ENCODE results near the gene HOXA1. TPM values are rescaled to one million over a fixed set of nuclear protein-coding genes. Genes with fewer than 3 reads are reported as not detected.

HOXA1 gene
- total RNA-seq, 3 donors from 2014 or later: 0.33 to 0.80 (median 0.44) TPM

DNA sequence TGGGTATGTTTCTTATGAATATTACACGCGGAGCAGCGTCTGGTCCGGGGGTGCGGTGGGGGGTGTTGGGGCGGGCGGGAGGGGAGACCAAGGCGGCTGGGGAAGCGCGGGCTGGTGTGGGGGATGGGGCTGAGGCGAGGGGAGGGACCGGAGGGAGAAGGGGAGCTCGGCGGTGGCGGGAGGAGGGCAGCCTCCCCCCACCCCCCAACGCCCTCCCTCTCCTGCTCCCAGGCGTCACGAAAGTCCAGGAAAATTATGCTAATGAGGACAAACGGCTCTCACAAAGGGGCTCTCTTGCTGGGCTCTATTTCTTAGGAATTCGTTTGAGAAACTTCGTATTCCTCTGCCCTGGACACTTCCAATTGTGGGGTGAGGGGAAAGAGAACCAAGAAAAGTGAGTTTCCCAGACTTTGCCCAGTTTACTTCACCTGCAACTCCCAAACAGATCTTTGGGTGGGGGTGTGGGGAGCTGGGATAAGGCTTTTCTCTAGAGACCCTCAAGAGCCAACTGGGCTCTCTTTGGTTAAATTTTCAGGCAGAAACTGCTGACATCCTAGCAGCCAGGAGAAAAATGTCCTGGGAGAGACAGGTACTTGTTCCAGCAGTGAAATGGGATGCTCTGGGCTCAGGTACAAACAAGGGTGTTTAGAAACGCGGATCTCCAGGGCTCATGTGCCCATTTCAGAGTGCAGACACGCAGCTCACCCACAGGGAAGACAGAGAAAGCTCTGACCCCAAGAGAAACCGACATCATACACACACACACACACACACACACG, 18.4 kb upstream of the HOXA1 start:
- intact Hi-C loops (cut with DNase I; ENCODE audit: low total_unique reads): no loop called here
- Histone ChIP-seq H3K4me3 (peak overlapping the region; percentile 54 to 90 (median 73)), H3K27me3 (no peaks in the 10 kb centered on the region), H3K4me1 (peaks cover 0 to 3% of the 10 kb centered on the region in 2 donors), H3K27ac (peak overlapping the region; percentile 98 to 100), H3K9me3 (no peaks in the 10 kb centered on the region), H3K36me3 (no peaks in the 10 kb centered on the region)
- TF ChIP-seq, protein P1, sequence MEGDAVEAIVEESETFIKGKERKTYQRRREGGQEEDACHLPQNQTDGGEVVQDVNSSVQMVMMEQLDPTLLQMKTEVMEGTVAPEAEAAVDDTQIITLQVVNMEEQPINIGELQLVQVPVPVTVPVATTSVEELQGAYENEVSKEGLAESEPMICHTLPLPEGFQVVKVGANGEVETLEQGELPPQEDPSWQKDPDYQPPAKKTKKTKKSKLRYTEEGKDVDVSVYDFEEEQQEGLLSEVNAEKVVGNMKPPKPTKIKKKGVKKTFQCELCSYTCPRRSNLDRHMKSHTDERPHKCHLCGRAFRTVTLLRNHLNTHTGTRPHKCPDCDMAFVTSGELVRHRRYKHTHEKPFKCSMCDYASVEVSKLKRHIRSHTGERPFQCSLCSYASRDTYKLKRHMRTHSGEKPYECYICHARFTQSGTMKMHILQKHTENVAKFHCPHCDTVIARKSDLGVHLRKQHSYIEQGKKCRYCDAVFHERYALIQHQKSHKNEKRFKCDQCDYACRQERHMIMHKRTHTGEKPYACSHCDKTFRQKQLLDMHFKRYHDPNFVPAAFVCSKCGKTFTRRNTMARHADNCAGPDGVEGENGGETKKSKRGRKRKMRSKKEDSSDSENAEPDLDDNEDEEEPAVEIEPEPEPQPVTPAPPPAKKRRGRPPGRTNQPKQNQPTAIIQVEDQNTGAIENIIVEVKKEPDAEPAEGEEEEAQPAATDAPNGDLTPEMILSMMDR (IDR thresholded peaks at IDR 0.05): peak in 1 of 3 donors; percentile 18
- TF ChIP-seq POLR2AphosphoS5 (IDR thresholded peaks at IDR 0.05): no peak
- peak in 1 of 2 donors; percentile 64 for DNase-seq (ENCODE audit: low spot score in 2 of 2)

DNA sequence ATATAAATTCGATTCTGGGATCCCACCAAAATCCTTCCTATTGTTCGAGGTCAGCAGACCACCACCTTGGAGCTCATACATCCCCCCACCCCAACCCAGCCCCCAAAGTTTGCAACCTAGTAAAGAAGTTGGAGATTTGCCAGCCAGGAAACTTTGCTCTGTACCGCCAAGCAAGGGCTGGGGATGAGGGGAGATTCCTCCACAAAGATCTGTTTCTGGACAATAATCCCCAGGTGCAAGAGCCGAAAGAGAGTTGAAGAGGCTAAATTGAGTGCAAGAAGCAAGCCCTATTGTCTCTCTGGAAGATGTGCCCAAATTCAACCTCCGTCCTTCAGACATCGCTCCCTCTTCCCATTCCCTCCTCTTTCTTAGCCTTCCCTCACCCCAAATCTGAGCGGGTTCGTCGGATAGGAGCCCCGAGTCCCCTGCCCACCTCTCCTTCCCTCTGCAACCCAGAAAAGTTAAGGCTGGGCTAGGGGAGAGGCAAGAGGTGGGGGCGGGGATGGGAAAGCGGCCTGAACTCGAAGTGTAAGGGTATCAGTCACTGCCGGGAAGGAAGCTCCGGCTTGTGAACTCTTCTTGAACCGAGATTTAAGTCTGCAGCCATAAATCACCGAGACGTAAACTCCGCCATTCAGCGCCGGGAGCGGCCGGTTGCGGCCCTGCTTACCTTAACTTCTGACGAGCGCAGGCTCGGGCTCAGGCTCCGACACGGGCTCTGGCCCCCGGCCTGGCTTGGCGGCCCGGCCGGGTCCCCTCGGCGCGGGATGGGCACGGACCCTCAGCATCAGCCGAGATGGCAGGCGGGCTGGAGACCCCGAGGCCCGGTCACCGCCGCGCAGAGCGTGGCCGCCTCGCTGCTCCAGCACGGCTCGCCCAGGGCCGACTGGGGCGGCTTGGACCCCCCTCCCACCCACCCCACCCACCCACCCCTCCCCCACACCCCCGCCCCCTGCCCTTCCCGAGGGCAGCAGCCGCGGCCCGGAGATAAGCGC, 17.5 kb upstream of the HOXA1 start:
- peak overlapping the region; percentile 98 to 100 for H3K27ac ChIP-seq
- peak overlapping the region; percentile 54 to 90 (median 73) for H3K4me3 ChIP-seq
- TF ChIP-seq POLR2A (IDR thresholded peaks at IDR 0.05): no peak
- peak; percentile 40 to 57 (median 48) for TF ChIP-seq POLR2AphosphoS5 (IDR thresholded peaks at IDR 0.05)
- H3K36me3 ChIP-seq: no peaks in the 10 kb centered on the region
- no peaks in the 10 kb centered on the region for H3K4me1 ChIP-seq
- intact Hi-C loops (cut with DNase I; ENCODE audit: low total_unique reads): no loop called here
- no peaks in the 10 kb centered on the region for H3K27me3 ChIP-seq
- DNase-seq (ENCODE audit: low spot score in 2 of 2): peak in 1 of 2 donors; percentile 23
- H3K9me3 ChIP-seq: no peaks in the 10 kb centered on the region

DNA sequence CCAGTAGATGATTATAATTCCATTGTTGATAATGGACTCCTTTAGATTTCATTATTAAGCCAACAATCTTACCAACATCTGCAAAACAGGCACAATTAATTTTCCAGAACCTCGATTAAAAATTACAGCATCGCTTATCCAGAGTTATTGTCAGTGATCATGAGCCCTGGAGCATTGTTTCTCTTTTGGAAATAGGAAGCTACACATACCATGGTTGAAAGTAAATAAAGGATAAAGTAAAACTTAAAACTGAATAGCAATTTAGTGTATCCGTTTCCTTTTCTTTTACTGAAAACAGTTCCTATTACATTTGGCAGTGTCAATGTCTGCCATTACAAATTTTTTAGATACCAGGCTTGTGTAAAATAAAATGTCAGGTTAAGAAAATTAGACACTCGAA, 16.6 kb upstream of the HOXA1 start:
- no peaks in the 10 kb centered on the region for H3K27me3 ChIP-seq
- TF ChIP-seq, protein P1 (IDR thresholded peaks at IDR 0.05): no peak
- no peak for TF ChIP-seq POLR2A (IDR thresholded peaks at IDR 0.05)
- no peak for TF ChIP-seq POLR2AphosphoS5 (IDR thresholded peaks at IDR 0.05)
- H3K4me1 ChIP-seq: no peaks in the 10 kb centered on the region
- peak overlapping the region; percentile 98 to 100 for H3K27ac ChIP-seq
- intact Hi-C loops (cut with DNase I; ENCODE audit: low total_unique reads): no loop called here
- H3K36me3 ChIP-seq: no peaks in the 10 kb centered on the region
- H3K4me3 ChIP-seq: peak overlapping the region in 2 of 3 donors; percentile 73 to 90
- no peak for DNase-seq (ENCODE audit: low spot score in 2 of 2)
- no peaks in the 10 kb centered on the region for H3K9me3 ChIP-seq

DNA sequence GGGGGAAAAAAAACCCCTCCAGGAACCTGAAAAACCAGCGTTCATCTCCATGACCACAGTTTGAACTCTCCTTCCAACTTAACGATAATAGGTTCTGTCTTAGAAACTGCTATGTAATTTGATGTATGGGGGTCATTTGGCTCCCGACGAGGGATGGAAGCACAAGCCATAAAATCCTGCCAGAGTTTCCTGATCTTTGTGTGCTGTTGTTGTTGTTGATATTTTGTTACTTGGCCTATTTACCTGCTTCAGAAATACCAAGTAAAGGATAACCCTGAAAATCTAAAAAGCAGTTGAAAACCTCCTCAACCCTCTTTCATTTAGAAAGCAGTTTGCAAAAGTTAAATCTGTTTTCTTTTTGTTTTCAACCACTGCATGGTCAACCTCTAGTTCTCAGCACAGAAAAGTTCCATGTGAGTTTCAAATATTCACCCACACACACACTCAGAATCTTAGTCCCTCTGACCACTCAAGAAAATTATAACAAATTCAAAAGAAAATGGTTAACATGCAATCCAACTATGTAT, 16.0 kb upstream of the HOXA1 start:
- Histone ChIP-seq H3K27me3 (no peaks in the 10 kb centered on the region), H3K4me1 (no peaks in the 10 kb centered on the region), H3K36me3 (no peaks in the 10 kb centered on the region), H3K4me3 (peak overlapping the region in 2 of 3 donors; percentile 73 to 90), H3K27ac (peak overlapping the region; percentile 98 to 100), H3K9me3 (no peaks in the 10 kb centered on the region)
- intact Hi-C loops (cut with DNase I; ENCODE audit: low total_unique reads): no loop called here
- no peak for DNase-seq (ENCODE audit: low spot score in 2 of 2)
- TF ChIP-seq POLR2AphosphoS5 (IDR thresholded peaks at IDR 0.05) (no peak), POLR2A (IDR thresholded peaks at IDR 0.05) (no peak)
- TF ChIP-seq, protein P1 (IDR thresholded peaks at IDR 0.05): no peak

DNA sequence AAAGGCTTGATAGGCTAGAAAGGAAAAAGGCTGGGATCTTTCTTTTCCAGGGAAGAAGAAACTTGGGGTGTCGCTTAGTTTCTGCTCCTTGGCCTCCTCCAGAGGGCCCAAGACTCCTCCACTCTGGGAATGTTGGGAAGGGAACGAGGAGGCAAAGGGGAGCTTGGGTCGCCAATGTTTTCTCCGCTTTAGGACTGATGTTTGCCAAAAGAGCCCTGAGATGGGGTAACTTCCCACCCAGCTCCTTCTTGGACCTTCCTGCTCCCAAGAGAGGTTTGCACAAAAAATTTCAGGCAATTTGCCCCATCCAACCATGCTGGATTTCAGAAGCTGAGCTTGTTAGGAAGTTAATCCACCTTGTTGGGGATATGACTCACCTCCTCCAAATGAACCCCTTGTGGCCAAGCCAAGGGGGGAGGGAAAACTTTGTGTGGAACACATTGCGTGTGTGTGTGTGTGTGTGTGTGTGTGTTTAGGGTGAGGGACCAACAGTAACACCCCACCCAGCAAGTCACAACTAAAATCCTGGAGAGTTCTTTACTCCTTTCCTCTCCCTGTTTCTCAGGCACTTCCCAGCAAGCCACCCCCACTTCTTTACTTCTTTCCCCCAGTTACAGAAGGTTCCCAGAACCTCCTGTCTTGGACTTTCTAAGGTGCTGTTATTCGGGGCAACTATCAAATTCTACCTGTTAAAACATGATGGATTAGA, 15.4 kb upstream of the HOXA1 start:
- Histone ChIP-seq H3K4me1 (no peaks in the 10 kb centered on the region), H3K27me3 (no peaks in the 10 kb centered on the region)
- intact Hi-C loops (cut with DNase I; ENCODE audit: low total_unique reads): no loop called here

More for the DNA sequence above, 15.4 kb upstream of the HOXA1 start:
- H3K4me3 ChIP-seq: peak overlapping the region in 2 of 3 donors; percentile 73 to 90
- DNase-seq (ENCODE audit: low spot score in 2 of 2): no peak
- no peaks in the 10 kb centered on the region for H3K36me3 ChIP-seq
- no peaks in the 10 kb centered on the region for H3K9me3 ChIP-seq
- no peak for TF ChIP-seq POLR2AphosphoS5 (IDR thresholded peaks at IDR 0.05)
- TF ChIP-seq, protein P1 (IDR thresholded peaks at IDR 0.05): peak in 1 of 3 donors; percentile 7
- peak overlapping the region; percentile 98 to 100 for H3K27ac ChIP-seq

All from breast epithelium (tissue), 4 donors.